Nephron (organoid): ENCODE results near the gene PVALEF.

Experiments
- H3K27ac Mint-ChIP-seq, 3 experiments: 2 replicates each; pipeline ENCODE4 v1.8.0; 2020; ENCODE audit warnings: mixed read lengths in 3 of 3, mild to moderate bottlenecking in 2 of 3, moderate library complexity in 1 of 3
- H3K27me3 Mint-ChIP-seq: 2 replicates; pipeline ENCODE4 v1.8.0; 2021; ENCODE audit warnings: low read depth, mild to moderate bottlenecking, moderate library complexity, mixed read lengths
- H3K36me3 Mint-ChIP-seq: 2 replicates; pipeline ENCODE4 v1.8.0; 2020; ENCODE audit warnings: low read depth, mixed read lengths
- H3K4me1 Mint-ChIP-seq: 2 replicates; pipeline ENCODE4 v1.8.0; 2020; ENCODE audit warnings: mixed read lengths
- H3K4me3 Mint-ChIP-seq, 3 experiments: 2 replicates each; pipeline ENCODE4 v1.8.0; 2020; ENCODE audit warnings: mild to moderate bottlenecking in 3 of 3, mixed read lengths in 3 of 3, moderate library complexity in 2 of 3
- H3K9me3 Mint-ChIP-seq: 2 replicates; pipeline ENCODE4 v1.8.0; 2020; ENCODE audit warnings: mixed read lengths
- CTCF ChIP-seq, 3 experiments: fragments of 200-600 bp; sonication (generic); IDR thresholded peaks; one replicate each; pipeline ENCODE4 v1.5.0; 2021; ENCODE audit warnings: antibody characterized with exemption in 3 of 3; ENCODE audit not compliant: unreplicated experiment in 3 of 3

The PVALEF gene

GRCh38 chr17:81231766-81232581, 66.7 kb downstream of the PVALEF start:
- TF ChIP-seq CTCF (IDR thresholded peaks at IDR 0.05; ENCODE audit: unreplicated experiment in 3 of 3): no peak
- Mint-ChIP-seq H3K4me1 (no peaks in the 10 kb centered on the region), H3K36me3 (peaks cover 28% of the 10 kb centered on the region), H3K4me3 (no peak overlapping the region), H3K9me3 (no peaks in the 10 kb centered on the region), H3K27me3 (no peaks in the 10 kb centered on the region), H3K27ac (no peak overlapping the region)
